Measurements from ENCODE around the gene KRTAP5-5. TPM values are rescaled to one million over a fixed set of nuclear protein-coding genes. Genes with fewer than 3 reads are reported as not detected.

KRTAP5-5 gene
- total RNA-seq, 1 donor from 2014 or later = not detected

DNA sequence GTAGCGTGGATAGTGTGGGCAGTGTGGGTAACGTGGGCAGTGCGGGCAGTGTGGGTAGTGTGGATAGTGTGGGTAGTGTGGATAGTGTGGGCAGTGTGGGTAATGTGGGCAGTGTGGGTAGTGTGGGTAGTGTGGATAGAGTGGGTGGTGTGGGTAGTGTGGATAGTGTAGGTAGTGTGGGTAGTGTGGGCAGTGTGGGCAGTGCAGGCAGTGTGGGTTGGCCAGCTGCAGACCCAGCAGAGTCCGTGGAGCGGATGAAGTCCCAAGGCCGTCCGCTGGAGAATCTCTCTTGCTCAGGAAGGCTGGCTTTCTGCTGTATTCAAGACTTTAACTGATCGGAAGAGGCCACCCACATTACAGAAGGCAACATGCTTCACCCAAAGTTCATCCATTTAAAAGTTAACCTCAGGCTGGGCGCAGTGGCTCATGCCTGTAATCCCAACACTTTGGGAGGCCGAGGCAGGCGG lies 41.4 kb downstream of the KRTAP5-5 start:
- Histone ChIP-seq H3K4me1 (no peaks in the 10 kb centered on the region), H3K36me3 (no peaks in the 10 kb centered on the region), H3K9me3 (no peaks in the 10 kb centered on the region), H3K27me3 (ENCODE audit: low read depth) (peaks cover 25% of the 10 kb centered on the region), H3K4me3 (no peak overlapping the region), H3K27ac (no peak overlapping the region)
- intact Hi-C loops (cut with DNase I) = no loop called here
- ATAC-seq = no peak
- TF ChIP-seq, protein P1, sequence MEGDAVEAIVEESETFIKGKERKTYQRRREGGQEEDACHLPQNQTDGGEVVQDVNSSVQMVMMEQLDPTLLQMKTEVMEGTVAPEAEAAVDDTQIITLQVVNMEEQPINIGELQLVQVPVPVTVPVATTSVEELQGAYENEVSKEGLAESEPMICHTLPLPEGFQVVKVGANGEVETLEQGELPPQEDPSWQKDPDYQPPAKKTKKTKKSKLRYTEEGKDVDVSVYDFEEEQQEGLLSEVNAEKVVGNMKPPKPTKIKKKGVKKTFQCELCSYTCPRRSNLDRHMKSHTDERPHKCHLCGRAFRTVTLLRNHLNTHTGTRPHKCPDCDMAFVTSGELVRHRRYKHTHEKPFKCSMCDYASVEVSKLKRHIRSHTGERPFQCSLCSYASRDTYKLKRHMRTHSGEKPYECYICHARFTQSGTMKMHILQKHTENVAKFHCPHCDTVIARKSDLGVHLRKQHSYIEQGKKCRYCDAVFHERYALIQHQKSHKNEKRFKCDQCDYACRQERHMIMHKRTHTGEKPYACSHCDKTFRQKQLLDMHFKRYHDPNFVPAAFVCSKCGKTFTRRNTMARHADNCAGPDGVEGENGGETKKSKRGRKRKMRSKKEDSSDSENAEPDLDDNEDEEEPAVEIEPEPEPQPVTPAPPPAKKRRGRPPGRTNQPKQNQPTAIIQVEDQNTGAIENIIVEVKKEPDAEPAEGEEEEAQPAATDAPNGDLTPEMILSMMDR (IDR thresholded peaks at IDR 0.05) = no peak
- DNase-seq = peak; percentile 24

DNA sequence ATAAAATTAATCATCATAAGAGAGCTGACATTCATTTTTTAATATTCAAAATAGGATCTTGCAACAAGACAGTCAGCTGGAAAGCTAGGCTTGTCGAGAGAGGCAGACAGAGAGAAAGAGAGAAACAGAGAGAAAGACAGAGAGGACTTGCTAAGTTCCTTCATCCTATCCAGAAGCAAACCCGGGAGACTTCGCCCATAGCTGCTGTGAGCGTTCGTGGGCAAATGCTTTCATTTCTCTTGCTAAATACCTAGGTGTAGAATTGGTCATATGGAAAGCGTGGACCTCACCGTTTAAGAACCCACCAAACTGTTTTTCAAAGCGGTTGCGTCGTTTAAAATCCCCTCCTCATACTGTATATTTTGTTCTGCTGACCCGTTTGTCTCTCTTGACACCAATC lies 42.1 kb downstream of the KRTAP5-5 start:
- no peak for ATAC-seq

DNA sequence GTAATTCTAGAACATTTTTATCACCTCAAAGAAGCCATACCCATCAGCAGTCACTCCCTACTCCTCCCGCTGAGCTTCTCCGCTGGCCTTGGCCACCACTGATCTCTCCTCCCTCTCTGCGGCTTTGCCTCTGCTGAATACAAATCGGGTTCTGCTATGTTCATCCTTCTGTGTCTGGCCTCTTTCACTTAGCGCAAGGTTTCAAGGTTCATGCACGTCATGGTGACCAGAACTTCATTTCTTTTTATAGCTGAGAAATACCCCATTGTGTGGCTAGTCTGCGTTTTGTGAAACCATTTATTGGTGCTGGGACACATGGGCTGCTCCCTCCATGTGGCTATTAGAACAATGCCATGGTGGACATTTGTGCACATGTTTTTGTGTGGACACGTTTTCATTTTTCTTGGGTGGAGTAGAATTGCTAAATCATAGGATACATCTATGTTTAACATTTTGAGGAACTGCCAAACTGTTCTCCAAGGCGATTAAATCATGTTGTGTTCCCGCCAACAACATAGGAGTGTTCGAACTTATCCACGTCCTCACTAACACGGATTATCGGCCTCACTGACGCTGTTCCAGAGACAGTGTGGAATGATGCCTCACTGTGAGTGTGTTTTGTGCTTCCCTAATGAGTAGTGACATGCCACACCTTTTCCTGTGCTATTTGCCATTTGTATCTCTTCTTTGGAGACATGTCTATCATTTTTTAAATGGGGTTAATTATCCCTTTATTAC lies 43.2 kb downstream of the KRTAP5-5 start:
- DNase-seq = peak; percentile 6
- intact Hi-C loops (cut with DNase I) = no loop called here

More for the DNA sequence above, 42.1 kb downstream of the KRTAP5-5 start:
- peaks cover 32% of the 10 kb centered on the region for H3K27me3 ChIP-seq (ENCODE audit: low read depth)
- H3K4me3 ChIP-seq = no peak overlapping the region
- H3K9me3 ChIP-seq = no peaks in the 10 kb centered on the region
- H3K4me1 ChIP-seq = no peaks in the 10 kb centered on the region
- no peak for DNase-seq
- TF ChIP-seq, protein P1 (IDR thresholded peaks at IDR 0.05) = no peak
- no peak overlapping the region for H3K27ac ChIP-seq
- no peaks in the 10 kb centered on the region for H3K36me3 ChIP-seq
- intact Hi-C loops (cut with DNase I) = no loop called here

DNA sequence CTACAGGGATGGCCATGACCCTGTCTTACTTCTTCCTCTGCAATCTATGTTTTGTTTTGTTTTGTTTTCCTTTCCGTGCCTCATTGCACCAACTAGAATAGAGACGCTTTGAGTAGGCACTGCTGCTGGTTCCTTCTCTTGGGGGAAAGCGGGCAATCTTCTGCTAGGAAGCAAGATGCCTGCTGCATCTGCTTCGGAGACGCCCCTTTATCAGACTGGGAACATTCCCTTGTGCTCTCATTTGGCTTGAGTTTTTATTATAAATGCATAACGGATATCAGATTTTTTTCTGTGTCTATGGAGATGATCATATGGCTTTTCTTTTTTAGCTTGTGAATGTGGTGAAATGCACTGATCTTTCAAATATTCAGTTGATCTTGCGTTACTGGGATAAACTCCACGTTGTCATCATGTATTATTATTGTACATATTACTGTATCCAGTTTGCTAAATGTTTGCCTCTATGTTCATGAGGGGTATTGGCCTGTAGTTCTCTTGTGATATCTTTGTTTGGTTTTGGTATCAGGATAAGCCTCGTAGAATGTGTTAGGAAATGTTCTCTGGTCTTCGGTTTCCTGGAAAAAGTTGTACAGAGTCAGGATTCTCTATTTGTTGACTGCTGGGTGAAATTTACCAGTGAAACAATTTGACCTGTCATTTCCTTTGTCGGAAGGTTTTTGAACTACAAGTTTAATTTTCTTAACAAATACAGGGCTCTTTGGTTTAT lies 44.0 kb downstream of the KRTAP5-5 start:
- H3K27ac ChIP-seq = no peak overlapping the region
- DNase-seq (no peak), ATAC-seq (no peak)
- no peaks in the 10 kb centered on the region for H3K36me3 ChIP-seq
- no peaks in the 10 kb centered on the region for H3K9me3 ChIP-seq
- peaks cover 32% of the 10 kb centered on the region for H3K27me3 ChIP-seq (ENCODE audit: low read depth)
- intact Hi-C loops (cut with DNase I) = no loop called here
- TF ChIP-seq, protein P1 (IDR thresholded peaks at IDR 0.05) = no peak
- no peak overlapping the region for H3K4me3 ChIP-seq
- no peaks in the 10 kb centered on the region for H3K4me1 ChIP-seq

More for the DNA sequence above, 43.2 kb downstream of the KRTAP5-5 start:
- peaks cover 30% of the 10 kb centered on the region for H3K27me3 ChIP-seq (ENCODE audit: low read depth)
- no peak for ATAC-seq
- H3K27ac ChIP-seq = no peak overlapping the region
- TF ChIP-seq, protein P1 (IDR thresholded peaks at IDR 0.05) = no peak
- no peak overlapping the region for H3K4me3 ChIP-seq
- H3K4me1 ChIP-seq = no peaks in the 10 kb centered on the region
- H3K9me3 ChIP-seq = no peaks in the 10 kb centered on the region
- H3K36me3 ChIP-seq = no peaks in the 10 kb centered on the region

DNA sequence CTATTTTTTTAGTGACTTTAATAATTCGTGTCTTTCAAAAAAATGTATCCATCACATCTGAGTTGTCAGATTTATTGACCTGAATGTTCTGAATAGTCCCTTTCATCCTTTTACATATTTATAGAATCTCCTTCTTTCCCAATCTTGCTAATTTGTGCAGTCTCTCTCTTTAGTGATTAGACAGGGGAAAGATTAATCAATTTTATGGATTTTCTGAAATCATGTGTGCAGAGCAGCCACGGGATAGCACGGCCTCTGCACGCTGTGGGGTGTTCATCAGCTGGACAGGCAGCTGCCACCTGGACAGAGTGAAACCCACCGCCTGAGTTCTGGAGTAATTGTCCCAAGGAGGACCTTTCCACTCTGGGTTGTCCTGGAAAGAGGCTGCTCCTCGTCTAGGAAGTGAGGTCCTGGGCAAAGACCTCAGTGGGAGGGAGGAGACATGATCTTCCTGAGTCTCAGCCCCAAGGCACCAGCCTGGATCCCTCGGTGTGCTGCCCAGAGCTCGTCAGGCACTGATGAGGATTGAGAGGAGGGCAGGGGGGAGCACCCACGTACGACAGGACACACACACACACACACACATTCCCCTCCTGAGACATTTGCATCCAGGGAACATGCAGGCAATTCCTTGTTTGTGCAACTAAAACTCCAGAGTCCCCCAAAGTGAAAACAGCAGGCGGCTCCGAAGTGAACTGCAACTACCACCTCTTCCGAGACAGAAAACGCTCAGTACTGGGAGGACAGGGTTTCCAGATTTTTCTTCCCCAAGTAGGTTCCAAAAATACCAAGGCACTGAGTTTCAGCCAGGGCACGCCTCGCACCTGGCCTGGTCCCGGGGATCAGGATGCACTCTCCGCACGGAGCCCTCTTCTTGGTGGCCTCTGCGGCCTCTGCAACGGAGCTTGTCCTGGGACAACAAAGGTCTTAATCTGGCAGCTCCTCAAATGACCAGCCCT lies 44.9 kb downstream of the KRTAP5-5 start:
- peak; percentile 26 for DNase-seq
- no peaks in the 10 kb centered on the region for H3K4me1 ChIP-seq
- H3K27me3 ChIP-seq (ENCODE audit: low read depth) = peaks cover 25% of the 10 kb centered on the region
- no peaks in the 10 kb centered on the region for H3K9me3 ChIP-seq
- TF ChIP-seq, protein P1 (IDR thresholded peaks at IDR 0.05) = no peak
- no peak overlapping the region for H3K4me3 ChIP-seq
- ATAC-seq = no peak
- intact Hi-C loops (cut with DNase I) = no loop called here
- H3K36me3 ChIP-seq = no peaks in the 10 kb centered on the region
- no peak overlapping the region for H3K27ac ChIP-seq
